ENCODE data around the gene ANKRD66. TPM values are rescaled to one million over a fixed set of nuclear protein-coding genes. Genes with fewer than 3 reads are reported as not detected.
A peak's percentile ranks its signal among the peaks of the same experiment; 100 is the strongest.

ANKRD66 gene
- total RNA-seq, 1 donor, result not detected

DNA sequence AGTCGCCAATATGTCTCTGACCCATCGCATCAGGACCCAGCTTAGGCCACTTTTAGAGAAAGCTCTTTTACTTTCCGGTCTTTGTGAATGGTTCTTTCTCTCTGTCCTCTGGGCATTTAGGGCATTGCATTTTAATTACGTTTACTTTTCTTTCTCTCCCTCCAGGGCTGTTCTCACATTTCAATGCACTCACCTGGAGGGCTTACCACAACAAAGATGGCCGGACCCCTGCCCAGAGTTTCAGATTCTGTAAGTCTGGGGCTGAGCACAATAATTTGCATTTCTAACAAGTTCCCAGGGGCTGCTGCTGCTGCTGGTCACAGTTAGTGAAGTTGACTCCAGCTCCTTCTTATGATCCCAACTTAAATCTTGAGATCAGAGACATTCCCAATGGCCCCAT lies 3.0 kb downstream of the ANKRD66 start:
- TF ChIP-seq, protein P1, sequence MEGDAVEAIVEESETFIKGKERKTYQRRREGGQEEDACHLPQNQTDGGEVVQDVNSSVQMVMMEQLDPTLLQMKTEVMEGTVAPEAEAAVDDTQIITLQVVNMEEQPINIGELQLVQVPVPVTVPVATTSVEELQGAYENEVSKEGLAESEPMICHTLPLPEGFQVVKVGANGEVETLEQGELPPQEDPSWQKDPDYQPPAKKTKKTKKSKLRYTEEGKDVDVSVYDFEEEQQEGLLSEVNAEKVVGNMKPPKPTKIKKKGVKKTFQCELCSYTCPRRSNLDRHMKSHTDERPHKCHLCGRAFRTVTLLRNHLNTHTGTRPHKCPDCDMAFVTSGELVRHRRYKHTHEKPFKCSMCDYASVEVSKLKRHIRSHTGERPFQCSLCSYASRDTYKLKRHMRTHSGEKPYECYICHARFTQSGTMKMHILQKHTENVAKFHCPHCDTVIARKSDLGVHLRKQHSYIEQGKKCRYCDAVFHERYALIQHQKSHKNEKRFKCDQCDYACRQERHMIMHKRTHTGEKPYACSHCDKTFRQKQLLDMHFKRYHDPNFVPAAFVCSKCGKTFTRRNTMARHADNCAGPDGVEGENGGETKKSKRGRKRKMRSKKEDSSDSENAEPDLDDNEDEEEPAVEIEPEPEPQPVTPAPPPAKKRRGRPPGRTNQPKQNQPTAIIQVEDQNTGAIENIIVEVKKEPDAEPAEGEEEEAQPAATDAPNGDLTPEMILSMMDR (IDR thresholded peaks at IDR 0.05; ENCODE audit: insufficient read depth, low read length), result no peak
- DNase-seq (ENCODE audit: low read depth), result no peak

DNA sequence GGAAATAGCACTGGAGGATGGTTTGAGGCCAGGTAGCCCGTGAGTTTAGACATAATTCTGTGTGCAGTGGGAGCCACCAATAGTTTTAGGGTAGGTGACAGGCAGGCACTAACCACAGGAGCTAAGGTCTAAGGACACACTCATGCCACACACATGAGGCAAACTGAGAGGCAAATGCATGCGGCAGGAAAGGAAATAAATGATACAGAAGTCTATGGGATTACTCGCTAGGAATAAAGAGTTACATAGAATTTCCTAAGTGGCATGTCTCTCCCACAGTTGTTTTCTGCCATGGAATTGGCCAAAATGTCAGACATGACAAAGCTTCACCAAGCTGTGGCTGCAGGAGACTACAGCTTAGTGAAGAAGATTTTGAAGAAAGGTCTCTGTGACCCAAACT lies 4.9 kb downstream of the ANKRD66 start:
- TF ChIP-seq, protein P1 (IDR thresholded peaks at IDR 0.05; ENCODE audit: insufficient read depth, low read length), result no peak
- no peak overlapping the region for H3K4me3 ChIP-seq (ENCODE audit: low read depth, low read length)
- DNase-seq (ENCODE audit: low read depth), result no peak

More for the DNA sequence above, 3.0 kb downstream of the ANKRD66 start:
- no peak overlapping the region for H3K4me3 ChIP-seq (ENCODE audit: low read depth, low read length)

DNA sequence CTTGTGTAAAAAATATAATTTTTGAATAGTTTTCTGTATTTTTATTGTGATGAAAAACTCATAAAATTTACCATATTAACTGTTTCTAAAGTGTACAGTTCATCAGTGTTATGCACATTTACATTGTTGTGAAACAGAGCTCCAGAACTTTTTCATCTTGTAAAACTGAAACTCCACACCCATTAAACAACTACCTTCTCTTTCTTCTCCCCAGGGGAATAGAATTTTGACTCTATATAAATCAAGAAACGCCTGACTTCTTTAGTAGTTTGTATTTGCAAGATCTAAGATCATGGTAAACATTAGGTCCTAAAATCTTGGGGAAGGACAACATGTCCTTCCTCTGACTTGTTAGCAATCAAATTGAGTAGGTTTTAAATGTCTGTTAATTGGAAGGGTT lies 9.1 kb downstream of the ANKRD66 start:
- TF ChIP-seq, protein P1 (IDR thresholded peaks at IDR 0.05; ENCODE audit: insufficient read depth, low read length), result no peak
- DNase-seq (ENCODE audit: low read depth), result no peak

DNA sequence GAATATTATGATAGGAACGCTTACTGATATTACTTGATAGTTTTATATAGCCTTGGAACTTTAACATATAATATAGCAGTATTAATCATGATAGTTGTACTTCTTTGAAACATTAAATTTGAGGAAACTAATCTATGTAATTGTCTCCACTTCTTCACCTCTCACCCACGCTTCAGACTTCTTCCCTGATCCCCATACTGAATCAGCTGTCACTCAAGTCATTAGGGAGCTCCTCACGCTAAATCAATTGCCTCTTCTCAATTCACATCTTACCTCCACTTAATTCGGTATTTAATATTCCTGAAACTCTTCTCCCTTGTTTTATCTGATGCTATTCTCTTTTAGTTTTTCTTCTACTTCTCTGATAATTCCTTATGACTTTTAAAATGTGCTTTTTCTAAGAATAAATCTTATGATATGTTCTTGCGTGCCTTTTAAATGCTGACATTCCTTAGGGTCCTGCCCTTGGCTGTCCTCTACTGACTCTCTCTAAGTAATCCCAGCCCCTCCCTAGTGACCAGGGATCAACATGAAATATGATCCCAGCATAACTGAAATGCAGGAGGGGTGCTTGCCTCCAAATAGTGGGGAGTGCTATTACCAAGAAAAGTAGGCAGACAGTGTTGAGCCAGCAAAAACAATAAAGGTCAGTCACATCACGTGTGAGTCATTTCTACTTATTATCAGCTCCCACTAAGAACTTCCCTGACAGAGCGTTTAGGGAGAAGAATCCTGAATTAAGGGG lies 9.9 kb downstream of the ANKRD66 start:
- no peak overlapping the region for H3K4me3 ChIP-seq (ENCODE audit: low read depth, low read length)
- DNase-seq (ENCODE audit: low read depth), result peak; percentile 18
- TF ChIP-seq, protein P1 (IDR thresholded peaks at IDR 0.05; ENCODE audit: insufficient read depth, low read length), result no peak

More for the DNA sequence above, 9.1 kb downstream of the ANKRD66 start:
- H3K4me3 ChIP-seq (ENCODE audit: low read depth, low read length), result no peak overlapping the region

DNA sequence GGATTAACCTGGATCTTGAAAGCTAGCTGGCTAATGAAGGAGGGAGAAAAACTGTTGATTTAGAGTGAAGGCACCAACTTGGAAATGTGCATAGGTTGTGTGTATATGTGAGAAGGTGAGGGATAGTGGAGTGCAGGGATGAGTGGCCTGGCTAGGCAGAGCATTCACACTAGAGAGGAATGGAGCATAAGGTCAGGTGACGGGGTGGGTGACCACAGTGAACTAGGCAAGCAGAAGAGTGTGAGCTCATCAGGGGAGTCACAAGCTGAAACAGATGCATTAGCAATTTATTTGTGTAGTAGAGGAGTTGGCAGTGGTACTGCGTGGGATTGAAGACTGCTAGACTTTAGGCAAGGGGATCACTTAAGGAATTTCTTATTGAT lies 10.5 kb downstream of the ANKRD66 start:
- no peak overlapping the region for H3K4me3 ChIP-seq (ENCODE audit: low read depth, low read length)
- TF ChIP-seq, protein P1 (IDR thresholded peaks at IDR 0.05; ENCODE audit: insufficient read depth, low read length), result no peak
- no peak for DNase-seq (ENCODE audit: low read depth)

DNA sequence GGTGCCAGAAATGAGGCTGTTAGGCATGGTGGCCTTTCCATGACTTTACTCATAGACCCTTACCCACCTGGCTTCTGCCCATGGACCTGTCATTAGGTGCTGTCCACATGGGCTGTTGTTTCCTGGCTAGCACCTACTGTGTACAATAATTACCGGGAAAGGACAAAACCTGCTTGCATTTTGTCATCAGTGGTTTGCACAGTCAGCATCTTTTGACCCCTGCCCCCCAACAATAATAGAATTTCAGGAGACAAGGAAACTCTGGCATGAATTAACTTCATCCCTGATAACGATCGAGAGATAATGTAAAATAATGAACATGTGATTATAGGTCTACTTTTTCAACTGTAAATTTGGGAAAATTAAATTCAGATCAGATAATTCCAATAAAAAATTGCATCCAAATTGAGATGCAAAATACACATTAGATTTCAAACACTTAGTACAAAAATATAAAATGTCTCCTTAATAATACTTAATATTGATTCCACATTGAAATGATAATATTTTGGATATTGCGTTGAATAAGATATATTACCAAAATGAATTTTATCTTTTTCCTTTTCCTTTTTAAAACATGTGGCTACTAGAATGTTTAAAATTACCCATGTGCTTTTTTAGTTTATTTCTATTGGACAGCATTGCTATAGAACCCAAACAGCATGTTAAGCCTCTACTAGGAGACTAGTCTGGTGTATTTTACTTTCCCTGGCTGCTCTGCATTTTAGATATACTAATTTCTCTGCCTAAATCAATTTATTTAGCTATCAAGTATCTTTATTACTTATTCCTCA lies 12.4 kb downstream of the ANKRD66 start:
- no peak overlapping the region for H3K4me3 ChIP-seq (ENCODE audit: low read depth, low read length)
- no peak for DNase-seq (ENCODE audit: low read depth)
- TF ChIP-seq, protein P1 (IDR thresholded peaks at IDR 0.05; ENCODE audit: insufficient read depth, low read length), result no peak
